NCI-H748 treated with DMSO at 0.1 percent for 48 hours (cell line): ENCODE measurements around the gene SBK3.
"Not testable (repeated sequence)": the region's sequence is repeated elsewhere in the genome, so short reads cannot be mapped to it uniquely, and the experiment has no call there.

Source experiments
- DNase-seq: peaks from one replicate; lab custom pipeline; 2025; lab: John Stamatoyannopoulos, UW

SBK3 gene

DNA sequence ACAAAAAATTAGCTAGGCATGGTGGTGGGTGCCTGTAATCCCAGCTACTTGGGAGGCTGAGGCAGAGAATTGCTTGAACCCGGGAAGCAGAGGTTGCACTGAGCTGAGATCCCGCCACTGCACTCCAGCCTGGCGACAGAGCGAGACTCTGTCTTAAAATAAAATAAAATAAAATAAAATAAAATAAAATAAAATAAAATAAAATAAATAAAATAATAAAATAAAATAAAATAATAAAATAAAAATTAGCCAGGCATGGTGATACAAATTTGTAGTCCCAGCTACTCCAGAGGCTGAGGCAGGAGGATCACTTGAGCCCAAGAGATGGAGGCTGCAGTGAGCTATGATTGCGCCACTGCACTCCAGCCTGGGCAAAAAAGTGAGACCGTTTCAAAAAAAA, 28.6 kb upstream of the SBK3 start:
- not testable (repeated sequence) for DNase-seq

DNA sequence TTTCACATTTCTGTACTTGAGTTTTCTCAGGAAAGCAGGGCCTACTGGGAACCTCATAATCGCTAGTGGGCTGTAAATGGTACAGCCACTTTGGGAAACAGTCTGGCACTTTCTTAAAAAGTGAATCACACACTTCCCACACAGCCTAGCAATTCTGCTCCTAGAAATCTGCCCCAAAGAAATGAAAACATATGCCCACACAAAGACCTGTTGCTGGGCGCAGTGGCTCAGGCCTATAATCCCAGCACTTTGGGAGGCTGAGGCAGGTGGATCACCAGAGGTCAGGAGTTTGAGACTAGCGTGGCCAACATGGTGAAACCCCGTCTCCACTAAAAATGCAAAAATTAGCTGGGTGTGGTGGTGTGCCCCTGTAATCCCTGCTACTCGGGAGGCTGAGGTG, 24.1 kb upstream of the SBK3 start:
- not testable (repeated sequence) for DNase-seq

- no peak for DNase-seq
Measured at GRCh38 chr19:55567708-55568328, 22.5 kb upstream of the SBK3 start.

DNA sequence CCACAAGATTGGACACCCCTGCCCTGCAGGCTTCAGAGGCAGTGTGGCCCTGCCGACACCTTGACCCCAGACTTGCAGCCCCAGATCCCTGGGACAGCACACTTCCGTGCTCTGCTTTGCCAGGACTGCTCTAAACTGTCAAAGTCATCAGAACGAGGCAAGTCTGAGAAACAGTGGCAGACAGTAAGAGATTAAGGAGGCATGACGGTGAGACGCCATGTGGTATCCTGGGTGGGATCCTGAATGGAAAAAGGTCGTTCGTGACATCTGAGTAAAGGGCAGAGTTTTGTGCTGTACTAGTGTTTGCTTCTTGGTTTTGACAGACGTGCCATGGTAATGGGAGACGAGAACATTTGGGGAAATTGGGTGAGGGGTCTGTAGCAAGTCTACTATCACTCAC, 21.5 kb upstream of the SBK3 start:
- DNase-seq = no peak

DNA sequence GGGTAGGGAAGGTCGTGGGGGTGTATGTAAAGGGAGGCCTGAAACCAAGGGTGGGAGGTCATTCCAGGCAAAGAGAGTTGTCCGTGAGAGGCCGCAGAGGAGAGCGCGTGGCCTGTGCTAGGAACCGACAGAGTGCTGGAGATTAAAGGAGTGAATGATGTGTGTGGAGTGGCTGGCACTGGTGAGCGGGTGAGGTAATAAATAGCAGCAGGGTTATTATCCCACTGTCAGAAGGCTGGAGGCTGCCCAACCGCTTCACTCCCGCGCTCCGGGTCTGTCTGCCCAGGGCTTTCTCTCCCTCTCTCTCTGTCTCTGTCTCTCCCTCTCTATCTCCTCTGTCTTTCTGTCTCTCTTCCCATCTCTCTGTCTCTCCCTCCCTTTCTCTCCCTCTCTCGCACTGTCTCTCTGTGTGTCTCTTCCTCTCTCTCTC, 17.9 kb upstream of the SBK3 start:
- DNase-seq = peak; percentile 7

DNA sequence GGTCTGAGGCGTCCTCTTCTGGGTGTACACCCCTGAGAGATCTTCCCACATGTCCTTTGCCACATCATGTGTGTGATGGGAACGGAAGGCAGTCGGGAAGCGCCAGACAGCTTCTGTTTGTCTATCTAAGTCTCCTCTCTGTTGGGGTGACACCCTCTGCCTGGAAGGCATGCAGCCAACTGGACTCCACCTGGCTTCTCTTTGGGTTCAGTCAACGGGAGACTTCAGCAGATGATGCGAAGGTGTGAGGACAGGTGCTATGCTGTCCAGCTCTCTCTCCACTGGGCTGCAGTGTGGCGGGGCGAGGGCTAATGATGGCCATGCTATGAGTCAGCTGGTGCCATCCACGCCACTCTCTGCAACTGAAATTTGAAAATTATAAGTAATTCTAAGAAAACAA, 14.3 kb upstream of the SBK3 start:
- DNase-seq = no peak

DNA sequence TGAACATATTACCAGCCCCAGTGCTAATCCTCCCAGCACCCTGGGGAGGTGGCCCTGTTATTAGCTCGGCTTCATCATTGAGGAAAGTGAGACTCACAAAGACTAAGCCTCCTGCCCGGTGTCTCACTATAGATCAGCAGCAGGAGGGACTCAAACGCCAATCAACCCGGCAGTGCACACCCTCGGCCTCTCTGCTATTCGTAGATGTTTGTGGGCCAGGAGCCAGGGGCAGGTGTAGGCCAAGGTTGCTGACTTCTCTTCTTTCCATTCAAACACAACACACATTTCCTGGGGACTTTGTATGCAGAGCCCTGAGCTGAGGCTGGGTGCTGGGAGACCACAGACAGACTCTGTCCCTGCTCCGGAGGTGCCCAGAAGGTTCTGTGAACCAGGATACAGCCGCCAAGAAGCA, 9.4 kb upstream of the SBK3 start:
- DNase-seq = no peak

DNA sequence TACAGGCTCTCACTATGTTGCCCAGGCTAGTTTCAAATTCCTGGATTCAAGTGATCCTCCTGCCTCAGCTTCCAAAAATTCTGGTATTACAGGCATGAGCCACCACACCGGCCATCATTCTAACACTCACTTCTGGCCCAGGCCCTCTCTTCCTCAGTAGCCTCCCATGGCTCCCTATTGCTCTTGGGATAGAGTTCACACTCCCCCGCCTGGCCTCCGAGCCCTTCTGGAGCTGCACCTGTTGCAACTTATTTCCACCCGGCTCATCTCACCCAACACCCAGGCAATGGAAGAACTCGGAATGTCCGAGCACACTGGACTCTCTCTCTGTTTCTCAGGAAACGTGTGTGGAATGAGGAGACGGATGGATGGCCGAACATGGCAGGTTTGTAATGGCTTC, 9.0 kb upstream of the SBK3 start:
- no peak for DNase-seq

DNA sequence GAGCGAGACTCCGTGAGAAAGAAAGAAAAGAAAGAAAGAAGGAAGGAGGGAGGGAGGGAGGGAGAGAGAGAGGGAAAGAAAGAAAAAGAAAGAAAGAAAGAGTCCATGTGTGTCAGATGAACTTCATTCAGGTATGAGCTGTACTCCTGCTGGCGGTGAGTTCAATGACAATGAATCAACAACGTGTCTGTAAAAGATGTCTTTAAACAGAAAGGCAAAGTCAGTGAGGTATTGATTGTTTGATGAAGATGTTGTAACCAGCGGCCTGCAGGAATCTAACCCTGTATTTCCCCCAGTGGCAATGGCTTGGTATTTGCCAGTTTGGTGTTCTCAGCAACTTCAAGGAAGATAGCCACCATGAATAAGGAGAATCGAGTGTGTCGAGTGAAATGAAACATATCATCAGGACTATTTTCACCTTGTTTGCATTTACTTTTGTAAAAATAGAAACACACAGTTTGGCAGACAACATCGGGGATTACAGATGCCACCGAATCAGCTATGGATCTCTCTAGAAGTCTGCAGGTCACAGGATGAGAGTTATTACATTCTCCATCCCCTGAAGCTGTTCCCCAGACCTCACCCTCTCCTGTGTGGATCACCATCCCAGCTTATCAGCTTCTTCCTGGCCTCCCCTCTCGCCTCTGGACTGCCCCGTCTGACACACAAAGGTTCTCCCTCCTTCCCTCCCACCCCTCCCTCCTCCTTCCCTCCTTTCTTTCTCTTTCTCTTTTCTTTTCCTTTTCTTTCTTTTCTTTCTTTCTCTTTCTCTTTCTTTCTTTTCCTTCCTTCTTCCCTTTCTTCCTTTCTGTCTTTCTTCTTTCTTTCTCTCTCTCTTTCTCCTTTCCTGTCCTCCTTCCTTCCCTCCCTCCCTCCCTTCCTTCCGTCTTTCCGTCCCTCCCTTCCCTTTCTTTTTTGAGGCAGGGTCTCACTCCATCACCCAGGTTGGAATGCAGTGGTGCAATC, 8.2 kb upstream of the SBK3 start:
- no peak for DNase-seq

- no peak for DNase-seq
Measured at GRCh38 chr19:55552620-55553019, 7.3 kb upstream of the SBK3 start.

DNA sequence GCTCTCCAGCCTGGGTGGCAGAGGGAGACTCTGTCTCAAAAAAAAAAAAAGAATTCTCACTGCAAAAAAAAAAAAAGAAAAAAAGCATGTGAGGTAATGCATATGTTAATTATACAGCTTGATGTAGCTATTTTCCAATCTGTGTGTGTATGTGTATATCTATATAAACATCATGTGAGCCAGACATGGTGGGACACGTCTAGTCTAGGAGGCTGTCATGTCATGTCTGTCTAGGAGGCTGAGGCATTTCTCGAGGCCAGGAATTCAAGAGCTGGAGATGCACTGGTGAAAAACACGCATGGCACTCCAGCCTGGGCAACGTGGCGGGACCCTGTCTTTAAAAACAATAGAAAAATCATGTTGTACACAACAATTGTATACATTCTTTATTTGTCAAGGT, 6.9 kb upstream of the SBK3 start:
- DNase-seq = no peak

- DNase-seq = no peak
Measured at GRCh38 chr19:55550321-55550650, 4.9 kb upstream of the SBK3 start.

DNA sequence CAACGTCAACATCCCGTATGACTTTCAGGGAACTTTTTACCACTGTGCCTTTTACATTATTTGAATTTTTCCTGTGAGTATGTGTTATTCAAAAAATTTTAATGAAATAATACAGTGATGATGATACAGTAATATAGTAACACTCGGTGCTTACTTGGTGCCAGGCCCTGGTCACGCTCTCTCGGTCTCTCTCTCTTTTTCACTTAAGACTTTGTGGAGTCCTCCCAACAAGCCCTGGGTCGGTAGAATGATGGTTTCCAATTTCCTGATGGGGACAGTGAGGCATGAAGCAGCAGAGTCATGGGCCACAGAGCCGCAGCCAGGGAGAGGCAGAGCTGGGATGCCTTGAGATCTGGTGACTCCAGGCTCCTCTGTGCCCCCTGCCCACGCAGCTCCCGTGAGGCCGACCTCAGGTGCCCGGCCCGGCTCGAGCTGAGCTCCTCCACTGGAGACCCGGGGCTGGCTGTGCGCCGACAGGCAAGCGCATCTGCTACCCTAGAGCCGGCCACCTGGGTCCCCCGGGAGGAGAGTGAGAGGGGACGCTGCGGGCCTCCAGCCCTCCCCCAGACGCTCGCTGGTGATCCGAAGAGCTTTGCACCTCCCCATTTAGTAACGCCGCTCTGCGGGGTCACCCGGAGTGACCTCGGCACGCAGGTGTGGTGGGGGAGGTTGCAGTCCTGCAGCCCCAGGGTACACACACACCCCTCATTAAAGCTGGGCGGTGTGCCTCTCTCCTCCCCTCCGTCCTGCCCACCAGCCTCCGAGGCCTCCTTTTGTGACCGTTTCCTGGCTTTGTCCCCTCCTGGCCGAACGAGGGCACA, 4.4 kb upstream of the SBK3 start:
- no peak for DNase-seq

DNA sequence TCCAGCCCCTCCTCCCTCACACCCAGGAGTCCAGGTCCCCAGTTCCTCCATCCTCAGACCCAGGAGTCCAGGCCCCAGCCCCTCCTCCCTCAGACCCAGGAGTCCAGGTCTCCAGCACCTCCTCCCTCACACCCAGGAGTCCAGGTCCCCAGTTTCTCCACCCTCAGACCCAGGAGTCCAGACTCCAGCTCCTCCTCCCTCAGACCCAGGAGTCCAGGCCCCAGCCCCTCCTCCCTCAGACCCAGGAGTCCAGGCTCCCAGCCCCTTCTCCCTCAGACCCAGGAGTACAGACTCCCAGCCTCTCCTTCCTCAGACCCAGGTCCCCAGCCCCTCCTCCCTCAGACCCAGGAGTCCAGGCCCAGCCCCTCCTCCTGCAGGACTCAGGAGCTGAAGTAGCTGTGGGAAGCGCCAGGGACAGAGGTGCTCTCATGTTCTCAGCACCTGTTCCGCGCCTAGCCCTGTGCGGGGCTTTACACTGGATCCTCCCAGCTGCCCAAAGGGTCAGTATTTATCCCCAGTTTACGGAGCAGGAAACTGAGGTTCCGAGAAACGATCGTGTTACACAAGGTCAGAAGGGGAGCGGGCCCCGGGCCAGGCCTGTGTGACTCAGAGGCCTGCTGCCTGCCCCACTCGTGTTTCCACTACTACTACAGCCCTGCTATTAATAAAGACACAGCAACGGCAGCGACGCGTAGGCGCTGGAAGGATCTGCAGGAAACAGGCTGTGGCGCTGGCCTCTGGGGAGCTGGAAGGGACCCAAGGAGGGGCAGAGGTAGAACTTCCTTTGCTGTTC, 1.7 kb upstream of the SBK3 start:
- DNase-seq = no peak

- no peak for DNase-seq
Measured at GRCh38 chr19:55546011-55546410, 668 bp upstream of the SBK3 start.

DNA sequence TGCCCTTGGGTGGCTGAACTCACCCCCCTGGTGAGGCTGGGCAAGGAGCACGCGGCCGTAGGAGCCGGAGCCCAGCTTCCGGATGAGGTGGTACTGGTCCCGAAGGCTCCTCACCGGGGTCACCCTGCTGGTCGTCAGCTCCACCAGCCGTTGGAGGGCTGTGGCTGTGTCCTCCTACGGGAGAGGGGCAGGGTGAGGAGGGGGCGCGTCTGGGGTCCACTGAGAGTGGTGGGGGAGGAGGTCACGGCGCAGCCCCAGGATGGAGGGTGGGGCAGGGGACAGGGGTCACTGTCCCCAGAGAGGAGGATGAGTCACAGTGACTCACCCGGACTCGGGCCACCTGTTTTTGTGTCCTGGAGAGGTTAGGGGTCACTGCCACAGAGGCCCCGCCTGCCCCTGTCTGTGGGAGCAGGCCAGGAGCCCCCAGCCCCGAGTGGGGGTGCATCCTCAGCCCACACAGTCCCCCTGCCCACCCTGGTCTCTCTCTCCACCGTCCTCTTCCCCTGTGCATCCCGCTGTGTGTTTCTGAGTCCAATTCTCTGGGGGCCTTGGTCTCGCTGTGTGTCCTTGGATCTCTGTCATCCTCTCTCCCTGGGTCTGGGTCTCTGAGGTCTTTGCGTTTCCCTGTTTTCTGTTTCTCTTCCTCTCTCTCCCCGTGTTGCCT, 435 bp downstream of the SBK3 start:
- no peak for DNase-seq

DNA sequence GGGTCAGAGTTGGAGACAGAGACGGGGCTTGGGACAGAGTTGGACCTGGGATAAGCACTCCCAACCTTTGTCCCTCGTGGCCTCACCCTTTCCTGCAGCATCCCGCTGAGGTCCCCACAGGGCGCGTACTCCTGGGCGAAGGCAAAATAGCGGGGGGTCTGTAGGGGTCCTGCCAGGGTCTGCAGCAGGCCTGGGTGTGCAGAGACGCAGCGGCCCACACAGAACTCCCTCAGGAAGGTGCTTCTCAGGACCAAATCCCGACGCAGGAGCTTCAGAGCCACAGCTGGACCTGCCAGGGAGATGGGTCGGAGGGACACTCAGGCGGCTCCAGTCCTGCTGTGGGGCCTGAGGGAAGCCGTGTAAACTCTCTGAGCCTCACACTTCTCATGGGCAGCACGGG, 1.3 kb downstream of the SBK3 start:
- no peak for DNase-seq

DNA sequence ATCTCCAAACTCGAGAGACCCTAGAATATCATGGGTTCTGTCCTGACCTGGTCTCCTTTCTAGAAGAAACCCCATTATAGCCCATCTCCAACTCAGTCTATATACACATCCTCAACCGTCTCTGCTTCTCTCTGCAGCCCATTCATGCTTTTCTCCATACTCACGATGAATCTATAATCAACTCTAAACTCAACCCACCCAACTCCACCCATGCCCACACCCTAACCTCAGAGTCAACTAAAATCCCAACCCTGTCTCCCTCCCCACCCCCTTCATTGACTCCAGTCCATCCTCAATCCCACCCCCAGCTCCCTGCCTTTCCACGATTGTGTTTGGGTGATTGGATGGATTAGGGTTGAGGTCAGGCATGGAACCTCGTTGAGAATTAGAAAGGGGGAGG, 1.8 kb downstream of the SBK3 start:
- DNase-seq = no peak

DNA sequence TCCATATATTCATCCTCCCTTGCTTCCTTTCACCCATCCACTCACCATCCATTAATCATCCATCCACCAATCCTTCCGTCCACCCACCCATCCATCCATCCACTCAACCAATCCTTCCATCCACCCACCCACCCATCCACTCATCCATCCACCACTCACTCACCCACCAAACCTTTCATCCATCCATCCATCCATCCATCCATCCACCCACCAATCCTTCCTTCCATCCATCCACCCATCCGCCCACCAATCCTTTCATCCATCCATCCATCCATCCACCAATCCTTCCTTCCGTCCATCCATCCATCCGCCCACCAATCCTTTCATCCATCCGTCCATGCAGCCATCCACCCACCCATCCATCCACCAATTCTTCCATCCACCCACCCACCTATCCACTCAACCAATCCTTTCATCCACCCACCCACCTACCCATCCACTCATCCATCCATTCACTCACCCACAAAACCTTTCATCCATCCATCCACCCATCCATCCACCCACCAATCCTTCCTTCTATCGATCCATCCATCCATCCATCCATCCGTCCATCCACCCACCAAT, 3.0 kb downstream of the SBK3 start:
- no peak for DNase-seq

DNA sequence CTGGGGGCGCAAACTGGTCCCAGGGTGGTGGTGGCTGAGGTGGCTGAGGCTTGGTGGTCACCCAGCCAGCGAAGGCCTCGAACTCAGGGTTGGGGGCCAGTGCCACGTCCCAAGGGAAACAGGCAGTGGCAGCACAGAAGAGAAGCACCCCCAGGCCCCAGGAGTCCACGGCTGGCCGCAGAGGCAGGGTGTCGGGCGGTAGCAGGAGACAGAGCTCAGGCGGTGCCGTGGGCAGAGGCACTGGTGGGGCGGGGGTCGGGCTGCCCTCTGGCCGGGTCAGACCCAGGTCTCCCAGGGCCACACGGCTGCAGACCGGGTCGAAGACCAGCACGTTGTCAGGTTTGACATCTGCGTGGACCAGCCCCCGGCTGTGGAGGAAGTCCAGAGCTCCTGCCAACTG, 4.3 kb downstream of the SBK3 start:
- DNase-seq = no peak

DNA sequence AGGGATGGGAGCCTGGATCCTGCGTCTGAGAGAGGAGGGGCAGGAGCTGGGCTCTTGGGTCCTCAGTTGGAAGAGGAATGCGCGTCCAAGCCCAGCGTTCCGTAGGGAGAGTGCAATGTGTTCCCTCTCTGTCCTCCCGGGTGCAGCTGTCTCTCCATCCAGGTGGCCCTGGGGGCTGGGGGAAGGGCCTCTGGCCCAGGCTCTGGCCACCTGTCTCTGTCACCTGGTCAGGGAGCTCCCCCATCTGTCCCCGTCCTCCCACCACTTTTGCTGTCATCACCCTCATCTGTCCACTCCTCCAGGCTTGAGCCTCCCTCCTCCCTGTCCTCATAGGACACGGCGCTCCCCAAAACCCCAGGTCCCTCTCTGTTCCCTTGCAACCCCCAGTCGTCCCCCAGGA, 4.7 kb downstream of the SBK3 start:
- DNase-seq = no peak
